Calu3 (cell line): Measurements from ENCODE around the gene AGPAT4. TPM values are rescaled to one million over a fixed set of nuclear protein-coding genes. Genes with fewer than 3 reads are reported as not detected.

ENCODE experiments used
- BruUV-seq: library from RNA; stranded (reverse); fragments of 400-500 nt; replicated peaks from 2 replicates; lab custom pipeline; 2021; lab: Mats Ljungman, UMichigan
- CTCF ChIA-PET: fragments of 300-600 bp; sonication (Branson Sonifier 250); formaldehyde crosslinking; loops from one replicate; lab custom pipeline; 2022; ENCODE audit warnings: antibody characterized with exemption; lab: Charles Lee
- DNase-seq: peaks from one replicate; pipeline ENCODE4 v3.0.0; 2022
- H3K27ac Mint-ChIP-seq: one replicate; pipeline ENCODE4 v1.8.0; 2022; ENCODE audit warnings: mixed read lengths; ENCODE audit not compliant: unreplicated experiment
- H3K27me3 Mint-ChIP-seq: one replicate; pipeline ENCODE4 v1.8.0; 2022; ENCODE audit warnings: mixed read lengths; ENCODE audit not compliant: unreplicated experiment
- H3K36me3 Mint-ChIP-seq: one replicate; pipeline ENCODE4 v1.8.0; 2022; ENCODE audit warnings: mild to moderate bottlenecking, moderate library complexity, mixed read lengths; ENCODE audit not compliant: insufficient read depth, unreplicated experiment
- H3K4me1 Mint-ChIP-seq: one replicate; pipeline ENCODE4 v1.8.0; 2022; ENCODE audit warnings: mild to moderate bottlenecking, low read depth, mixed read lengths; ENCODE audit not compliant: unreplicated experiment
- H3K4me3 Mint-ChIP-seq: one replicate; pipeline ENCODE4 v1.8.0; 2022; ENCODE audit warnings: mild to moderate bottlenecking, low read depth, moderate library complexity, mixed read lengths; ENCODE audit not compliant: unreplicated experiment
- H3K9me3 Mint-ChIP-seq: one replicate; pipeline ENCODE4 v1.8.0; 2022; ENCODE audit warnings: low read depth, mixed read lengths; ENCODE audit not compliant: unreplicated experiment
- CTCF ChIP-seq: fragments of 200-600 bp; IDR thresholded peaks from one replicate; pipeline ENCODE4 v1.8.0; 2022; ENCODE audit warnings: antibody characterized with exemption; ENCODE audit not compliant: unreplicated experiment
- intact Hi-C: fragments of 100-400 bp; cut with micrococcal nuclease; formaldehyde crosslinking; loops from one replicate; pipeline ENCODE4 v1.10.0; 2022; ENCODE audit not compliant: unreplicated experiment
- total RNA-seq: library from RNA; stranded (reverse); gene quantifications from 2 replicates; pipeline ENCODE4 v1.2.3, GENCODE V29; 2022

AGPAT4 gene
- total RNA-seq, 1 experiment from 2014 or later: 11.3 TPM

- intact Hi-C loops: no loop called here
- BruUV-seq: no TSS peak
- TF ChIP-seq CTCF: no peak
- Mint-ChIP-seq H3K27ac (no peak overlapping the region), H3K4me1 (peaks cover 21% of the 10 kb centered on the region), H3K9me3 (peaks cover 3% of the 10 kb centered on the region), H3K27me3 (no peaks in the 10 kb centered on the region), H3K36me3 (no peaks in the 10 kb centered on the region), H3K4me3 (no peak overlapping the region)
- CTCF ChIA-PET: no interaction called here
- DNase-seq: no peak
Measured at GRCh38 chr6:161301338-161301737, 27.5 kb upstream of the AGPAT4 start.

GRCh38 chr6:161300823-161301222 is 27.0 kb upstream of the AGPAT4 start:
- intact Hi-C loops: no loop called here
- Mint-ChIP-seq H3K27me3 (no peaks in the 10 kb centered on the region), H3K4me3 (no peak overlapping the region), H3K4me1 (peaks cover 21% of the 10 kb centered on the region), H3K36me3 (no peaks in the 10 kb centered on the region), H3K9me3 (peaks cover 3% of the 10 kb centered on the region), H3K27ac (no peak overlapping the region)
- BruUV-seq: no TSS peak
- CTCF ChIA-PET: no interaction called here
- DNase-seq: no peak
- TF ChIP-seq CTCF: no peak

- TF ChIP-seq CTCF: no peak
- H3K4me3 Mint-ChIP-seq: no peak overlapping the region
- peaks cover 3% of the 10 kb centered on the region for H3K9me3 Mint-ChIP-seq
- H3K27ac Mint-ChIP-seq: no peak overlapping the region
- CTCF ChIA-PET: no interaction called here
- BruUV-seq: no TSS peak
- H3K4me1 Mint-ChIP-seq: peaks cover 21% of the 10 kb centered on the region
- no peak for DNase-seq
- intact Hi-C loops: no loop called here
- no peaks in the 10 kb centered on the region for H3K36me3 Mint-ChIP-seq
- H3K27me3 Mint-ChIP-seq: no peaks in the 10 kb centered on the region
Measured at GRCh38 chr6:161299726-161300125, 25.9 kb upstream of the AGPAT4 start.

- Mint-ChIP-seq H3K36me3 (no peaks in the 10 kb centered on the region), H3K27ac (no peak overlapping the region), H3K4me3 (no peak overlapping the region), H3K27me3 (no peaks in the 10 kb centered on the region), H3K9me3 (no peaks in the 10 kb centered on the region), H3K4me1 (no peaks in the 10 kb centered on the region)
- CTCF ChIA-PET: no interaction called here
- no TSS peak for BruUV-seq
- no peak for TF ChIP-seq CTCF
- no peak for DNase-seq
- intact Hi-C loops: no loop called here
Measured at GRCh38 chr6:161295784-161296183, 21.9 kb upstream of the AGPAT4 start.
